B cell (primary cell): ENCODE data around the gene TRRAP.

Experiments
- CTCF ChIP-seq: fragments of 200-600 bp; IDR thresholded peaks from one replicate; pipeline ENCODE4 v1.8.0; 2022; ENCODE audit warnings: antibody characterized with exemption, mild to moderate bottlenecking
- EZH2 ChIP-seq: IDR thresholded peaks from 2 replicates; pipeline ENCODE4 v1.6.1; 2012; ENCODE audit warnings: borderline replicate concordance, low read depth, mild to moderate bottlenecking, moderate library complexity, low read length; ENCODE audit not compliant: insufficient read depth, poor library complexity, severe bottlenecking

- TF ChIP-seq CTCF (no peak), EZH2 (no peak)
Measured at GRCh38 chr7:98866351-98866750, 12.0 kb upstream of the TRRAP start.
